Measurements from ENCODE around the gene C14orf39. TPM values are rescaled to one million over a fixed set of nuclear protein-coding genes. Genes with fewer than 3 reads are reported as not detected.
A peak's percentile ranks its signal among the peaks of the same experiment; 100 is the strongest.

Gene C14orf39
- total RNA-seq, 1 donor from 2014 or later, result 6.2 TPM

DNA sequence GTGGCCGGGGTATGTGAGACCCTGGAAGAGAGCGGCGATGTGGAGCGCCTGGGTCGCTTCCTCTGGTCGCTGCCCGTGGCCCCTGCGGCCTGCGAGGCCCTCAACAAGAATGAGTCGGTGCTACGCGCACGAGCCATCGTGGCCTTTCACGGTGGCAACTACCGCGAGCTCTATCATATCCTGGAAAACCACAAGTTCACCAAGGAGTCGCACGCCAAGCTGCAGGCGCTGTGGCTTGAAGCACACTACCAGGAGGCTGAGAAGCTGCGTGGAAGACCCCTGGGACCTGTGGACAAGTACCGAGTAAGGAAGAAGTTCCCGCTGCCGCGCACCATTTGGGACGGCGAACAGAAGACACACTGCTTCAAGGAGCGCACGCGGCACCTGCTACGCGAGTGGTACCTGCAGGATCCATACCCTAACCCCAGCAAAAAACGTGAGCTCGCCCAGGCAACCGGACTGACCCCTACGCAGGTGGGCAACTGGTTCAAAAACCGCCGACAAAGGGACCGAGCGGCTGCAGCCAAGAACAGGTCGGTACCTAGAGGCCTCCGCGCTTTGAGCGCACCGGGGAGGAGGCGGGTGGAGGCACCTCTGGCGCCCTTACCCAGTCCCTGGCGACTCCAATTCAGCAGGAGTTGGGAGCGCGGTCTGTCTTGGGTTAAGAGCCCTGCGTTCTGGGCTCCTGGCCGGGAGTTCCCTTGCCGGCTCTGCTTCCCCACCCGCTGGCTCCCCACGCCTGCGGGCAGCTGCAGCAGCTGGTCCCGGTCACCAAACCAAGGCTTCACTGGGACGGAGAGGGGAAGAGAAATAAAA lies 23.8 kb upstream of the C14orf39 start:
- H3K4me2 ChIP-seq, result peak overlapping the region; percentile 95
- TF ChIP-seq EZH2 (IDR thresholded peaks at IDR 0.05), result peak; percentile 85
- TF ChIP-seq, protein P1, sequence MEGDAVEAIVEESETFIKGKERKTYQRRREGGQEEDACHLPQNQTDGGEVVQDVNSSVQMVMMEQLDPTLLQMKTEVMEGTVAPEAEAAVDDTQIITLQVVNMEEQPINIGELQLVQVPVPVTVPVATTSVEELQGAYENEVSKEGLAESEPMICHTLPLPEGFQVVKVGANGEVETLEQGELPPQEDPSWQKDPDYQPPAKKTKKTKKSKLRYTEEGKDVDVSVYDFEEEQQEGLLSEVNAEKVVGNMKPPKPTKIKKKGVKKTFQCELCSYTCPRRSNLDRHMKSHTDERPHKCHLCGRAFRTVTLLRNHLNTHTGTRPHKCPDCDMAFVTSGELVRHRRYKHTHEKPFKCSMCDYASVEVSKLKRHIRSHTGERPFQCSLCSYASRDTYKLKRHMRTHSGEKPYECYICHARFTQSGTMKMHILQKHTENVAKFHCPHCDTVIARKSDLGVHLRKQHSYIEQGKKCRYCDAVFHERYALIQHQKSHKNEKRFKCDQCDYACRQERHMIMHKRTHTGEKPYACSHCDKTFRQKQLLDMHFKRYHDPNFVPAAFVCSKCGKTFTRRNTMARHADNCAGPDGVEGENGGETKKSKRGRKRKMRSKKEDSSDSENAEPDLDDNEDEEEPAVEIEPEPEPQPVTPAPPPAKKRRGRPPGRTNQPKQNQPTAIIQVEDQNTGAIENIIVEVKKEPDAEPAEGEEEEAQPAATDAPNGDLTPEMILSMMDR (IDR thresholded peaks at IDR 0.05), result no peak
- TF ChIP-seq EZH2phosphoT487 (IDR thresholded peaks at IDR 0.05), result peak; percentile 83
- peaks cover 66% of the 10 kb centered on the region for H3K4me1 ChIP-seq
- H3K27me3 ChIP-seq, result peaks cover 100% of the 10 kb centered on the region
- peak; percentile 68 for DNase-seq (ENCODE audit: low spot score)
- peaks cover 85% of the 10 kb centered on the region for H3K27me3 Mint-ChIP-seq (ENCODE audit: insufficient read depth, low read depth)
- H3K9me3 Mint-ChIP-seq, result peaks cover 2% of the 10 kb centered on the region
- no peaks in the 10 kb centered on the region for H3K9me3 ChIP-seq (ENCODE audit: low read depth)
- peaks cover 60% of the 10 kb centered on the region for H3F3A ChIP-seq (ENCODE audit: low read depth)
- H3K4me3 Mint-ChIP-seq, result peak overlapping the region; percentile 80
- peak overlapping the region; percentile 50 for H3K4me3 ChIP-seq
- H4K20me1 ChIP-seq (ENCODE audit: low read depth), result peaks cover 79% of the 10 kb centered on the region
- no peak overlapping the region for H3K27ac Mint-ChIP-seq
- peaks cover 37% of the 10 kb centered on the region for H3K4me1 Mint-ChIP-seq
- H3K36me3 Mint-ChIP-seq, result no peaks in the 10 kb centered on the region
- no peak overlapping the region for H3K9ac ChIP-seq
- H3K27ac ChIP-seq, result no peak overlapping the region
- no peaks in the 10 kb centered on the region for H3K36me3 ChIP-seq
- H3K79me2 ChIP-seq (ENCODE audit: low read depth), result no peaks in the 10 kb centered on the region
- H2AFZ ChIP-seq (replicated peaks), result peak overlapping the region; percentile 14

GRCh38 chr14:60508707-60509437 lies 23.0 kb upstream of the C14orf39 start, which contains the start of gene SIX6:
TSS of gene SIX6 (plus strand) at chr14:60509146. CDS start at chr14:60509399, 253 bp downstream.
- no peaks in the 10 kb centered on the region for H3K9me3 ChIP-seq (ENCODE audit: low read depth)
- H3K36me3 ChIP-seq, result no peaks in the 10 kb centered on the region
- peaks cover 79% of the 10 kb centered on the region for H3K27me3 Mint-ChIP-seq (ENCODE audit: insufficient read depth, low read depth)
- peaks cover 82% of the 10 kb centered on the region for H4K20me1 ChIP-seq (ENCODE audit: low read depth)
- H3F3A ChIP-seq (ENCODE audit: low read depth), result peaks cover 52% of the 10 kb centered on the region
- H3K4me2 ChIP-seq, result peak within 1 kb of the TSS; percentile 95
- peak; percentile 95 for DNase-seq (ENCODE audit: low spot score)
- H3K9ac ChIP-seq, result no peak within 1 kb of the TSS
- no peaks in the 10 kb centered on the region for H3K36me3 Mint-ChIP-seq
- no peaks in the 10 kb centered on the region for H3K79me2 ChIP-seq (ENCODE audit: low read depth)
- H3K4me3 ChIP-seq, result peak within 1 kb of the TSS; percentile 50
- H3K4me3 Mint-ChIP-seq, result peak within 1 kb of the TSS; percentile 80
- peaks cover 61% of the 10 kb centered on the region for H3K4me1 ChIP-seq
- TF ChIP-seq, protein P1 (IDR thresholded peaks at IDR 0.05), result peak; percentile 39
- no peak for TF ChIP-seq EZH2 (IDR thresholded peaks at IDR 0.05)
- peak; percentile 86 for TF ChIP-seq EZH2phosphoT487 (IDR thresholded peaks at IDR 0.05)
- H3K9me3 Mint-ChIP-seq, result peaks cover 2% of the 10 kb centered on the region
- H2AFZ ChIP-seq (replicated peaks), result peak within 1 kb of the TSS; percentile 14
- H3K27ac Mint-ChIP-seq, result no peak within 1 kb of the TSS
- H3K4me1 Mint-ChIP-seq, result peaks cover 30% of the 10 kb centered on the region
- peaks cover 100% of the 10 kb centered on the region for H3K27me3 ChIP-seq
- no peak within 1 kb of the TSS for H3K27ac ChIP-seq

DNA sequence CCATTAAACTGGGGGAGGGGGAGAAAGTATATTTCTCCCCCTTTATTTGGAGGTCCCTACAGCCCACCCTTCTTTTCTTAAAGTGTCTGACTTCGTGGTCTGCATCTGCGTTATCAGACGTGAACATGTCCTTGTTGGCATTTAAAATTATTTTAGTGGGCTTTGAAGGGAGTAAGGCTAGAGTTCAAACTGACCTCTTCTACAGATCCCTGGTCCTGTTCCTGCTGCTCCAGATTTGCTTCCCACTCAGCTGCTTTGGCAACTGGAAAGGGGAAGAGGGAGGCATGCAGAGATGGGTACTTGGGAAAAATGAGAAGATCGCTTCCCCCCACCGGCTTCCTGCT lies 22.5 kb upstream of the C14orf39 start:
- Mint-ChIP-seq H3K4me1 (peaks cover 30% of the 10 kb centered on the region), H3K27ac (no peak overlapping the region), H3K36me3 (no peaks in the 10 kb centered on the region), H3K4me3 (peak overlapping the region; percentile 80), H3K9me3 (peaks cover 2% of the 10 kb centered on the region), H3K27me3 (ENCODE audit: insufficient read depth, low read depth) (peaks cover 83% of the 10 kb centered on the region)
- H2AFZ ChIP-seq (replicated peaks), result no peak overlapping the region
- H3K27ac ChIP-seq, result no peak overlapping the region
- H4K20me1 ChIP-seq (ENCODE audit: low read depth), result peaks cover 80% of the 10 kb centered on the region
- H3K27me3 ChIP-seq, result peaks cover 100% of the 10 kb centered on the region
- H3K9me3 ChIP-seq (ENCODE audit: low read depth), result no peaks in the 10 kb centered on the region
- peak overlapping the region; percentile 50 for H3K4me3 ChIP-seq
- H3K4me2 ChIP-seq, result peak overlapping the region; percentile 95
- H3K79me2 ChIP-seq (ENCODE audit: low read depth), result no peaks in the 10 kb centered on the region
- TF ChIP-seq EZH2 (IDR thresholded peaks at IDR 0.05), result no peak
- TF ChIP-seq, protein P1 (IDR thresholded peaks at IDR 0.05), result no peak
- TF ChIP-seq EZH2phosphoT487 (IDR thresholded peaks at IDR 0.05), result no peak
- DNase-seq (ENCODE audit: low spot score), result no peak
- no peak overlapping the region for H3K9ac ChIP-seq
- peaks cover 46% of the 10 kb centered on the region for H3F3A ChIP-seq (ENCODE audit: low read depth)
- H3K4me1 ChIP-seq, result peaks cover 56% of the 10 kb centered on the region
- no peaks in the 10 kb centered on the region for H3K36me3 ChIP-seq

All from neural progenitor cell (in vitro differentiated cells).